GM18511 (cell line): Measurements from ENCODE around the gene STAG1.
"Not testable (repeated sequence)": the region's sequence is repeated elsewhere in the genome, so short reads cannot be mapped to it uniquely, and the experiment has no call there.

Experiments used
- ATAC-seq: cut with Tn5 transposase; IDR thresholded peaks from one replicate; pipeline ENCODE4 v1.9.1; 2021; ENCODE audit warnings: mild to moderate bottlenecking, moderate library complexity; ENCODE audit not compliant: unreplicated experiment

The STAG1 gene

DNA sequence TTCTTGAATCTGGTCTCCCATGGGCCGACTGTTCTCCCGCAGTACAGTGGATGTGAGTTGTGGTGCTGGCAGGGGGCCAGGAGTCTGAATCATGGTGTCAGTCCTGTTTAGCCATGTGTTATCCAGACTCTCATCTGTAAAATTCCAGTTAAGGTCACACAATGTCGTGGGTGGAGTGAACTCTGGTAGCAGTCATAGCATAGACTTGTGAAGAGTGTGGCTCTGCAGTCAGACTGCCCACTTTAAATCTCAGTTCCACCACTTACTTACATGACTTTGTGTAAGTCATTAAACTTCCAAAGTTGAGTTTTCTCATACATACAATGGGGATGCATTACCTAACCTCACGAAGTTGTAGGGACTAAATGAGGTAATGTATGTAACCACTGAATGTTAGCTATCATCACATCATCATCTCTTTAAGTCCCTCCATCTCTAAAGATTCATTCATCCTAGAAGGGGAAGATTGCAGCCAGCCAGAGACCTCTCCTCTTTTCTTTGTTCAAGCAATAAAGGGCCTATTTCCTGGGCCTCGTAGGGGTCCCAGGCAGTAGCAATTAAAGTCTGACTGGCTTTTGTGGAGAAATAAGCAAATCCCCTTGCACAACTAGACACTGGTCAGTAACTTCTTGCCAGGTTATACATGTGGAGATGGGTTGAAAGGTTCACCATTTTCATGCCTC lies 408.2 kb downstream of the STAG1 start:
- no peak for ATAC-seq

DNA sequence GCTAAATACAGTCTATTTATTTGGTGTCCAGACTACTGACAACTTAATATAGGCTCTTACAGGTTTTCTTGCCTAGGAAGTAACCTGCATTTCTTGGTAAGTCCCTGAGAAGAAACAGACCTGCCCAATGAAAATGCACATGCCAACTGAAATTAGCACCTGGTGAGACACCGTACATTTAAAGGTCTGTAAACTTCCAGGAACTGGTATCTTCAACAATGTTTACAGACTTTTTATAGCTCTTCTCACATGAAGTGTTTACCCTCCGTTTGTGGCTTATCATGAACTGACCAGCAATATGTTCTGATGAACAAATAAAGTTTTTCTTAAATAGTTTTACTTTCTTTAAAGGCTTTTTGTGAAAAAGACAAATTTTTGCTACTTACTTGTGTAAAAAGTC lies 408.7 kb downstream of the STAG1 start:
- ATAC-seq = no peak

DNA sequence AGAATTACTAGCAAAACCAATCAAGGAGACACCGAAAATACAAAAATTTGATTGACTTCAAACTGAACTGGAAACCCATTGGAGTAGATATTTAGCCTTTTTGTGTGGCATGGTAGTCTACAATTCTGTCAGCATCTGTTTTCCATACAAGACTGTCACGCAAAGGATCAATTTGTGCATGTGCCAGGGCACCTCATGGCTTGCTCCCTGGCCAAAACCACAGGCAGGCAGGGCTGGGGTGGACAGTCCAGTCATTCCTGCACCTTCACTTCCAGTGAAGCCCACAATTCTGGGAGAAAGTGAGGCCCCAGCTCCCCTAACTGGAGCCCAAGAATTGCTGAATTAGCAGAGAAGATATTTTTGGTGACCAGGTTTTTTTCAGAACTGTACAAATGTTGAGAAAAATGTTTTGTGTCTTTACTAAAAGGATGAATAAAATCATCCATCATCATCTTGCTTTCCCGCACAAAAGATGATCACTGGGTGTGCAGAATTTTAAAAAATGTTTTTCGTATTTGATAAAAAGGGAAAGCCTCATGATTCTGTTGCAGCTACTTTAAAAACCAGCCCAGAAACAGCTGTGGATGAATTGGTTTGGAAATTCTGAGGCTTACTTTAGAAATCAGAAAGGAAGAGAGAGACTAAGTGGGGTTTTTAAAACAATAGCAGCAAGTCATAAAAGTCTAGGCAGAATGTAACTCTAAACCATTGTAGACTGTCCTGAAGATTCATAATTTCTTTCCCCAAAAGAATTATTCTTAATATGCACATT lies 415.7 kb downstream of the STAG1 start:
- no peak for ATAC-seq

DNA sequence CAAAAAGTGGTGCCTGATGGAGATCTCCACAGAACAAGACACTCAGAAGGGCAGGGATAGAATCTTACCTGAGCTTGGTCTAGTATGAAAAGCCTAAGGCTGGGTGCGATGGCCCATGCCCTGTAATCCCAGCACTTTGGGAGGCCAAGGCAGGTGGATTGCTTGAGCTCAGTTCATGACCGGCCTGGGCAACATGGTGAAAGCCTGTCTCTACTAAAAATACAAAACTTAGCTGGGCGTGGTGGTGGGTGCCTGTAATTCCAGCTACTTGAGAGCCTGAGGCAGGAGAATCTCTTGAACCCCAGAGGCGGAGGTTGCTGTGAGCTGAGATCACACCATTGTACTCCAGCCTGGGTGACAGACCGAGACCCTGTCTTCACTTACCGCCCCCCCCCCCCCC lies 417.5 kb downstream of the STAG1 start:
- not testable (repeated sequence) for ATAC-seq

DNA sequence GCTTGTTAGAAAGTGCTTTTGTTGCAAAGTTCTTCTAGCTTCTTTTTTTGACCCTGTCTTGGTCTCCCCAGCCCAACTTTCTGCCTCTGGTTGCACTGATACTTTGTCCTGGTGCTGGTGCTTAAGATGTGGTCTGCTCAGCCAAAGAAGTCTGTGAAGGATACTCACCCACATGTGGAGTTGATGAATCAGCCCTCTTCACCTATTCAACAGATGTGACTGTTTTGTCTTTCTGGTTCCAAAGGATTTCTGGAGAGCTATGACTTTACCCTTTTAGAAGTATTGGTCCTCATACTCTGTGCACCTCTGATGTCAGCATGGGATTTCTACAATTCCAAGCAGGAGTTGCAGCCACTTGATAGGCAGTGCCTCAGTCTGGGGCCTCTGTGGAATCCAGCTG lies 418.0 kb downstream of the STAG1 start:
- no peak for ATAC-seq

DNA sequence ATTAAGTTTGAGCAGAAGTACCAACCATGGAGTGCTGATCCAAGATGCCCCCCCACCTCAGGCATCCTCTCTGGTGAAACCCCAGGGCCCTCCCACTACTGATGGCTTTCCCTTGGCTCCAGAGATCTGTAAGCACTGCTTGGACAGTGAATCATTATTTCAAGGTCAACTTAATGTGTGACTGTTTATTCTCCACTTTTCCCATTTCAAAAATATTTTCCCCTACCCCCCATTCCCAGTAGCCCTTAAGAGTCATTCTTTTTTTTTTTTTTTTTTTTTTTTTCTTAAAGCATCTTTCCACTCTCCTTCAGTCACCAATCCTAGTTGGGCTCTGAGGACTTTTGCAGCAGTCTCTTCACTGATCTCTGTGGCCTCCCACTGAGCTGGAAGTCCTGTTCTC lies 419.4 kb downstream of the STAG1 start:
- no peak for ATAC-seq

DNA sequence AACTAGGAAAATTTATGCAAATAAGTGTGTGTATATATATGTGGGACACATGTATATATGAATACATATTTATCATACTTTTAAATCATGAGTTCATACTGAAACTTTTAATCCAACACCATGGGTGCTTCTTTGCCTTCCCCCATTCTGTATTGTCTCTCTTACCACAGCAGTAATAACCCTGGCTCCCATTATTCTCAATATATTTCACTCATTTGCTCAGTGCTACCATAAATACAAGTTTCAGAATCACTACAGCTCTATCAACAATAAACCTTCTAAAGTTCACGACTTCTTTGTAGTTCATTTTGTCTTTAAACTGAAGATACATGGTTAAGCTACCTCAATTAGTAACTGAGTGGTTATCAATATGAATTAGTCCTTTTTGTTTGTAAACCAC lies 419.9 kb downstream of the STAG1 start:
- ATAC-seq = no peak

DNA sequence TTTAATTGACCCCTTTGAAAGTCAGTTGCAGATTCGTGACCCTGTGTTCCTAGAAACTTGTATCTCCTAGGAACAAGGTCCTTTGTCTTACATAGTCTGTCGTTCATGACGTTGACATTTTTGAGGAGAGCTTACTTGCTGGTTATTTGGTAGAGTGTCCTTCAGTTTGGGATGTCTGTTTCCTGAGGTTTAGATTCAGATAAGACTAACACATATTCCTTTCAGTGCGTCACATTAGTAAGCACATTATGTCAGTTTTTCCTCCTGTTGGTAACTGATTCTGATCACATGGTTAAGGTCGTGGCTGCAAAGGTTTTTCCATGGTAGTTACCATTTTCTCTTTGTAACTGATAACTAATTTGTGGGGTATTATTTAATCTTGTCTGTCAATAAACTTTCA lies 421.3 kb downstream of the STAG1 start:
- ATAC-seq = no peak

DNA sequence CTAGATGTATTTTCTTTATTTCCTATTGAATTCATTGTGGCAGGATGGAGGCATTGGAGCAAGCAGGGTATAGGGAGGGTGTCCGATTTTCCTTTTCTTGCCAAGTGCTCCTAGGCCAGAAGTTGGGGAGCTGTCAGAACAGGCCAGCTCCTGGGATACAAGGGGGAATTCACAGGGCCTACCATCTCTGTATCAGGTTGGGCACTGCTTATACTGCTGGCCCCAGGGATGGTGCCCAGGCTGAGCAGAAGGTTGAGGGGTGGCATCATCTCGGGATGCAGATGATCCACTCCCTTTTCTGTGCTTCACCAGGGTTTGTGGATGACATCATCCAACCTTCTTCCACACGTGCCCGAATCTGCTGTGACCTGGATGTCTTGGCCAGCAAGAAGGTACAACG lies 422.6 kb downstream of the STAG1 start:
- no peak for ATAC-seq

DNA sequence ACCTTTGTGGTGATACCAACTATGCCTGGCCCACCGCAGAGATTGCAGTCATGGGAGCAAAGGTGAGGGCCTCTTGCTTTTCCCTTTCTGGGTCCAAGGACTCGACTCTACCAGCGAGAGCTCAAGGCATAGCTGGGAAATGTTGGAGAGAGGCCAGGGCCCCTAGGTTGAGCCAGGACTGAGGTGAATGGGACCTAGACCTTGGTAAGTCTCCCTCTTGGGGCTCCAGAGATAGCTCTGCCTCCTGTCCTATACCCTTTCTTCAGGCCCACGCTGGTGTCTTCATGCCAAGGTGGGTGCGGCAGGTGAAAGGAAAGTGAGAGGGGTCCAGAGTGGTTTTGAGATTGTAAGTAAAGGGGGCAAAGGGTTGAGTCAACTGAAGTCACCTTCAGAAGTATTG lies 424.5 kb downstream of the STAG1 start:
- no peak for ATAC-seq

DNA sequence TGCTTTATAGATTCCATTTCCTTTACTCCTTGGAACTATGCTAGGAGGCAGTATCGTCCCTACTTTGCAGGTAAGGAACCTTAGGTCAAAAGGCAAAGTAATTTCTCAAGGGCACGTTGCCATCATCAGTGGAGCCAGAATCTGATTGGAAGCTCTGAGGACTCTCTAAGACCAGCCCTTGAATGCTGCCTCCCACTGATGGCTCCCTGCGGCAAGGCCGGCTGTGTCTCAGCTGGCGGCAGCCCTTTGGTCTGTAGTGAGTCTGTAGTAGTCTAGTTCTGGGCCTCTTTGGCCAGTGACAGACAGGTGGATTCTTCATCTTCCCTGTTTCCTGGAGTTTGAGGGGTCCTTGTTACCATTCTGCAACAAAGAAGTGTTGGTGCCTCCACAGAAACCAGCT lies 425.9 kb downstream of the STAG1 start:
- no peak for ATAC-seq

DNA sequence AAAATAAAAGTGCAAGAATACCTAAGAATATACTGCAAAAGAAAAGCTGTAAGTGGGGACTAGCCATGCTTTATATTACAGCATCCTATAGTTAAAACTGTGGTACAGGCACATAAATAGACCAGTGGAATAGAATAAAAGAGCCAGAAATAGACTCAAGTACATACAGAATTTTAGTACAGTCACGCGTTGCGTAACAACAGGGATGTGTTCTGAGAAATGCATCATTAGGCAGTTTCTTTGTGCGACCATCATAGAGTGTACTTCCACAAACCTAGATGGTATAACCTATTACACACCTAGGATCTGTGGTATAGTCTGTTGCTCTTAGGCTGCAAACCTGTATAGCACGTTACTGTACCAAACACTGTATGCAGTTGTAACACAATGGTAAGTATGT lies 440.2 kb downstream of the STAG1 start:
- no peak for ATAC-seq

DNA sequence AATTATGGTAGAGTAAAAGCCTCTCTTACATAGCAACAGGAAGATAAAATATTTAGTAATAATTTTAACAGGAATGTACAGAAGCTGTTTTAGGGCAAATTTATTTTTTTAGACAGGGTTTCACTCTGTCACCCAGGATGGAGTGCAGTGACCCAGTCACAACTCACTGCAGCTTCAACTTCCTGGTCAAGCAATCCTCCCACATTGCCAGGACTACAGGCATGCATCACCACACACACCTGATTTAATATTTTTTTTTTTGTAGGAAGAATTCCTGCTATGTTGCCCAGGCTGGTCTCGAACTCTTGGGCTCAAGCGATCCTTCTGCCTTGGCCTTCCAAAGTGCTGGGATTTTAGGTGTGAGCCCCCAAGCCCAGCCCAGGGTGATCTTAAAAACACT lies 440.9 kb downstream of the STAG1 start:
- no peak for ATAC-seq

DNA sequence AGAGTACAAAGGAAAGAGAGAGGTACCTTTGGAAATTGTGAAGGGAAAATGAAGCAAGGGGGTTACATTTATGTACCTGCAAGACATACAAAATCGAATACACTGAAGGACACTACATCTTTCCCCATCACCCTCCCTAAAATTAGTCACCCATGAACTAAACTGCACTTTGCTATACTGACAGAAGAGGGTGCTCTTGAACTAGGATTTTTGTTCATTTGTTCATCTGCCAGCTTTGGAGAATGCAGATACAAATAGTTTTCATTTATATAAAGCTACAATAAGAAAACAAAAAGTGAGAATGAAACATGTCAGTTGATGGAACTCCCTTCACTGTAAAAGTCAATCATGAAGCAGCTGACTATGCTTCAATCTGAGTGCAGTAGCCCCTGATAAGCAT lies 446.3 kb downstream of the STAG1 start:
- no peak for ATAC-seq

DNA sequence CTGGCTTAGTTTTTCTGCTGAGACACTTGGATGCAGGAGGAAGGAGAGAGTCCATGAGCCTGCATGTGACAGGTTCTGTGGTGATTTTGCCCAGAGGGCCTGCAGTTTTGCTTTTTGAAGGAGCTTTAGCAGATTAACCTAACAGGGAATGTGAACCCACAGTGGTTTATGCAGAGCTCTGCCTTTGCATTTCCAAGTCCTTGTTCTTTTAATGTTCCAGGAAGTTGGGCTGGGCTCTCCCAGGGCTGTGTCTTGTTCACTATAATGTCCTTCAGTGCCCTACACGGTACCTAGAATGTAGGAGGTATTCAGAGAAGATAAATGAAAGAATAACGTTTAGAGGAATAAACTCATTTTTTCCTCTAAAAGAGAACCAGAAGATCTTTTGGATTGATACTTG lies 451.7 kb downstream of the STAG1 start:
- ATAC-seq = no peak

DNA sequence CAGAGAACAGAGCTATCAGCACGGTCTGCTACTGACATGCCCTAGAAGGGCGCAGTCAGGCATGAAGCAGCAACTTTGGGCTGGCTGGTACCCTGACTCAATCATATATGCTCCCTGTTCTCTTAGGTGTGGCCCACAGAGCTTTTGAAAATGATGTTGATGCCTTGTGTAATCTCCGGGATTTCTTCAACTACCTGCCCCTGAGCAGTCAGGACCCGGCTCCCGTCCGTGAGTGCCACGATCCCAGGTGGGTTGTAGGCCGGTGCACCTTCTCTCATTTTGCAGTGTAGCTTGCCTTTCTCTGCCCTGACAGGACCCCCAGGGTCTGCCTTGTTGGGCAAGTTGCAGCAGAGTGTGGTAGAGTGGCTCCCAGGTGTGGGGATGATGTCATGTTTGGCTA lies 454.4 kb downstream of the STAG1 start:
- no peak for ATAC-seq

DNA sequence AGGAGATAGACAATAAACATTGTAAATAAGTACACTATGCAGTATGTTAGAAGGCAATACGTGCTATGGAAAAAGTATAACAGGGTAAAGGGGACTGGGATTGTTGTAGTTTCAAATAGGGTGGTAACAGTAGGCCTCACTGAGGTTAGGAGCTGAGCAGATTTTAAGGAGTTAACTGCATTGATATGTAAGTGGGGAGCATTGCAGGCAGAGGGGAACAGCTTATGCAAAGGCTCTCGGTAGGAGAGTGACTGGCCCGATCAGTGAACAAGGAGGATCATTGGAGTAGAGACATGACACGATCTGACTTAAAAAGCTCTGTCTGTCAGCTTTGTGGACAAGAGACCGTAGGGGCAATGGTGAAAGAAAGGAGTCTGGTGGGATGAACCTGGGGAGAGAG lies 455.2 kb downstream of the STAG1 start:
- ATAC-seq = no peak

DNA sequence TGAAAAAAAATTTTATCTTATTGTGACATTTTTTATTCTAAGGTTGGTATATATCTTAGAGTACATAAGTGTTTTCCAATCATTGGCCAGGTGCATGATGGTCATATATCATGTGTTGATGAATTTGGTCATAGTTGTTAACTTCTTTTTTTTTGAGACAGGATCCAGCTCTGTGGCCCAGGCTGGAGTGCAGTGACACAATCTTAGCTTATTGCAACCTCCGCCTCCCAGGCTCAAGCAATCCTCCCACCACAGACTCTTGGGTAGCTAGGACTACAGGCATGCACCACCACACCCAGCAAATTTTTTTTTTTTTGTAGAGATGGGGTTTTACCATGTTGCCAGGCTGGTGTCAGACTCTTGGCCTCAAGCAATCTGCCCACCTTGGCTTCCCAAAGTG lies 458.0 kb downstream of the STAG1 start:
- ATAC-seq = no peak

DNA sequence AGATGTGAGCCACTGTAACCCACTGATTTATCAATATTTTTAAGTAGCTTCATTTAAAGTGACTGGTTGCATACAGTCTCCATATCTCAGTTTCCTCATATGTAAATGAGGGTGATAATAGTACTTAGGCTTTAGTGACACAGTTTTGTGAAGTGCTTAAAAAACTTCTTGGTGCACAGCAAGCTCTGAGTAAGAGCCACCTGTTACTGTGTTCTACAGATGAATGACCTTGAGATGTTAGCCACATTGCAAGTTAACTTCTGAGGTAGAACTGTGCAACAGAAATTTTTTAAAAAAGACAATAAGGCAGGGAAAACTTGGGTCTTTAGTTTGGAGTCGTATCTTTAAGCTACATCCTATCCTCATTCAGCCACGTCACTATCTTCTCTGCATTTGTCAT lies 458.9 kb downstream of the STAG1 start:
- no peak for ATAC-seq

DNA sequence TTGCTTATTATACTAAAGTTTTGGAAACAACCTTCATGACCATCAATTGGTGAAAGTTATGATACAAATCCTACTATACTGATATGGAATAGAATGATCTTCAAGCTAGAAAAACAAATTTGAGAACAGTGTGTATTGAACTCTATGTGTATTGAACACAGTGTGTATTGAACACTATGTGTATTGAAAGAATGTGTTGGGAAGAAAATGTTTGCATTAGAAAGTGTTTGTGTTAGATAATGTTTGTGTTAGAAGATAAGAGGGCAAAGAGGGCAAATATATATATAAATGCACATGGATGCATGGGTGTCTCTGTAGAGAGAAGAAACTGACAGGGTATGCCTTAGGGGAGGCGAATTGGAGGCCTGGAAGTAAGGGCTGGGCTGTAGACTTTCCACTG lies 459.7 kb downstream of the STAG1 start:
- ATAC-seq = no peak

DNA sequence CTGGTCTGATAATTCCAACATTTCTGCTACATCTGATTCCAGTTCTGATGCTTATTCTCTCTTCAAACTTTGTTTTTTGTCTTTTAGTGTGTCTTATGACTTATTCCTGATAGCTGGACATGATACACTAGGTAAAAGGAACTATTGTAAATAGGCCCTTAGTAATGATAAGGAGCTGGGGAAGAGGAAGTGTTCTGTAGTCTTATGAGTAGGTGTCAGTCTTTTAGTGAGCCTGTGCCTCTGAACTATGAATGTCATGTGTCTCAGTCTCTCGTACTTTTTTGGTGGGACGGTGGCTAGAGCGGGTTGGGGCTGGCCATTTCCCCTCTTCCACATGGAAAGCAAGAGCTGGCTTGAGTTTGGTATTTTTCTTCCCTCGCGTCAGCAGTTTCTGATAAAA lies 460.9 kb downstream of the STAG1 start:
- ATAC-seq = no peak
